Thyroid gland (tissue), 4 donors: ENCODE measurements around the gene DMD. TPM values are rescaled to one million over a fixed set of nuclear protein-coding genes. Genes with fewer than 3 reads are reported as not detected.

Experiments
- DNase-seq, 2 donors: peaks; one replicate each; pipeline ENCODE4 v3.0.0-alpha.2; 2019
- H3K27ac ChIP-seq, 3 donors: fragments of 200-600 bp; sonication (generic); 1 replicate in 2 of 3; 2 replicates in 1 of 3; pipeline ENCODE4 v1.5.1; 2016 to 2019; ENCODE audit warnings: mild to moderate bottlenecking in 1 of 3, moderate library complexity in 1 of 3
- H3K27me3 ChIP-seq: fragments of 200-600 bp; sonication (generic); one replicate; pipeline ENCODE4 v1.5.1; 2019
- H3K36me3 ChIP-seq, 2 donors: fragments of 200-600 bp; sonication (generic); one replicate each; pipeline ENCODE4 v1.5.1; 2016 to 2019
- H3K4me1 ChIP-seq, 2 donors: fragments of 200-600 bp; sonication (generic); one replicate each; pipeline ENCODE4 v1.5.1; 2017 to 2019
- H3K4me3 ChIP-seq, 3 donors: fragments of 200-600 bp; sonication (generic); replicated peaks in 1 of 3; 1 replicate in 2 of 3; 2 replicates in 1 of 3; pipeline ENCODE4 v1.5.1; 2016; ENCODE audit warnings: mild to moderate bottlenecking in 1 of 3
- H3K9me3 ChIP-seq: fragments of 200-600 bp; sonication (generic); one replicate; pipeline ENCODE4 v1.5.1; 2017
- POLR2A ChIP-seq, 2 donors: fragments of 450-650 bp; IDR thresholded peaks; one replicate each; pipeline ENCODE4 v1.6.1; 2017; ENCODE audit warnings: antibody characterized with exemption in 2 of 2, mild to moderate bottlenecking in 2 of 2, moderate library complexity in 1 of 2
- WGBS, 2 donors: methylation state at CpG; one replicate each; pipeline ENCODE4 v1.1.5; 2017; 5-methylcytosine and 5-hydroxymethylcytosine counted together
- intact Hi-C: fragments of 100-400 bp; cut with DNase I; formaldehyde crosslinking; loops from one replicate; pipeline ENCODE4 v1.15.1; 2023
- total RNA-seq, 4 donors: library from RNA; depleted of rRNA; stranded (reverse); fragments of >200 nt; gene quantifications; one replicate each; pipeline ENCODE4 v1.2.3, GENCODE V29; 2016
- TF ChIP-seq, protein P1 (sequence below), 6 experiments: fragments of 200-600 bp in 3 of 6; fragments of 450-650 bp in 3 of 6; sonication (generic) in 3 of 6; IDR thresholded peaks; one replicate each; pipeline ENCODE4 v1.5.1; 2016 to 2019; ENCODE audit warnings: antibody characterized with exemption in 6 of 6, mild to moderate bottlenecking in 2 of 6, inconsistent platforms in 1 of 6, moderate library complexity in 1 of 6

DMD gene
- total RNA-seq, 4 donors from 2014 or later = 16.5 to 24.0 (median 21.7) TPM

- Histone ChIP-seq H3K27ac (no peak overlapping the region), H3K27me3 (no peaks in the 10 kb centered on the region), H3K9me3 (no peaks in the 10 kb centered on the region), H3K4me3 (no peak overlapping the region), H3K36me3 (no peaks in the 10 kb centered on the region), H3K4me1 (no peaks in the 10 kb centered on the region)
- no peak for DNase-seq
- intact Hi-C loops = no loop called here
- TF ChIP-seq POLR2A (IDR thresholded peaks at IDR 0.05) = no peak
- TF ChIP-seq, protein P1, sequence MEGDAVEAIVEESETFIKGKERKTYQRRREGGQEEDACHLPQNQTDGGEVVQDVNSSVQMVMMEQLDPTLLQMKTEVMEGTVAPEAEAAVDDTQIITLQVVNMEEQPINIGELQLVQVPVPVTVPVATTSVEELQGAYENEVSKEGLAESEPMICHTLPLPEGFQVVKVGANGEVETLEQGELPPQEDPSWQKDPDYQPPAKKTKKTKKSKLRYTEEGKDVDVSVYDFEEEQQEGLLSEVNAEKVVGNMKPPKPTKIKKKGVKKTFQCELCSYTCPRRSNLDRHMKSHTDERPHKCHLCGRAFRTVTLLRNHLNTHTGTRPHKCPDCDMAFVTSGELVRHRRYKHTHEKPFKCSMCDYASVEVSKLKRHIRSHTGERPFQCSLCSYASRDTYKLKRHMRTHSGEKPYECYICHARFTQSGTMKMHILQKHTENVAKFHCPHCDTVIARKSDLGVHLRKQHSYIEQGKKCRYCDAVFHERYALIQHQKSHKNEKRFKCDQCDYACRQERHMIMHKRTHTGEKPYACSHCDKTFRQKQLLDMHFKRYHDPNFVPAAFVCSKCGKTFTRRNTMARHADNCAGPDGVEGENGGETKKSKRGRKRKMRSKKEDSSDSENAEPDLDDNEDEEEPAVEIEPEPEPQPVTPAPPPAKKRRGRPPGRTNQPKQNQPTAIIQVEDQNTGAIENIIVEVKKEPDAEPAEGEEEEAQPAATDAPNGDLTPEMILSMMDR (IDR thresholded peaks at IDR 0.05) = no peak
- WGBS, 2 donors = 86 to 88% methylated on average over 2 of the region's 2 CpGs
These were observed 1894.9 kb downstream of the DMD start for GRCh38 chrX:31316340-31316991.

- intact Hi-C loops = no loop called here
- Histone ChIP-seq H3K9me3 (no peaks in the 10 kb centered on the region), H3K27me3 (no peaks in the 10 kb centered on the region), H3K4me3 (no peak overlapping the region), H3K27ac (no peak overlapping the region), H3K4me1 (no peaks in the 10 kb centered on the region), H3K36me3 (no peaks in the 10 kb centered on the region)
- TF ChIP-seq, protein P1 (IDR thresholded peaks at IDR 0.05) = no peak
- no peak for TF ChIP-seq POLR2A (IDR thresholded peaks at IDR 0.05)
- no peak for DNase-seq
- WGBS, 2 donors = 30 to 40% methylated on average over 3 of the region's 3 CpGs
These were observed 1896.4 kb downstream of the DMD start for GRCh38 chrX:31314921-31315320.

DNA sequence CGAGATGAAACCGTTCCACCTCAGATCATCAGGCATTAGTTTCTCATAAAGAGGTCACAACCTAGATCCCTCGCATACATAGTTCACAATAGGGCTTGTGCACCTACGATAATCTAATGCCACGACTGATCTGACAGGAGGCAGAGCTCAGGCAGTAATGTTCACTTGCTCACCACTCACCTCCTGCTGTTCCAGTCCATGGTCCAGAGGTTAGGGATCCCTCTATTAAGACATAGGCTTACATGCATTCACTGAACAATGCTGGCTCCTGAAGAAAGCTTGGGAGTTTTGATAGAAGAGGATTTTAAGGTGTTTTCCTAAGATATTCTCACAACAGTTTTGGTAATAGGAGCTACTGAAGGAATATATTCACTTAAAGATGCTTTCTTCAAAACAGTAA, 1903.4 kb downstream of the DMD start:
- Histone ChIP-seq H3K4me3 (no peak overlapping the region), H3K27me3 (no peaks in the 10 kb centered on the region), H3K27ac (no peak overlapping the region), H3K36me3 (no peaks in the 10 kb centered on the region), H3K9me3 (no peaks in the 10 kb centered on the region), H3K4me1 (no peaks in the 10 kb centered on the region)
- WGBS, 2 donors = 94 to 97% methylated on average over 4 to 5 of the region's 5 CpGs
- TF ChIP-seq, protein P1 (IDR thresholded peaks at IDR 0.05) = no peak
- TF ChIP-seq POLR2A (IDR thresholded peaks at IDR 0.05) = no peak
- intact Hi-C loops = no loop called here
- no peak for DNase-seq

- intact Hi-C loops = no loop called here
- DNase-seq = no peak
- Histone ChIP-seq H3K4me1 (no peaks in the 10 kb centered on the region), H3K27ac (no peak overlapping the region), H3K9me3 (no peaks in the 10 kb centered on the region), H3K36me3 (no peaks in the 10 kb centered on the region), H3K27me3 (no peaks in the 10 kb centered on the region), H3K4me3 (no peak overlapping the region)
- no peak for TF ChIP-seq POLR2A (IDR thresholded peaks at IDR 0.05)
- TF ChIP-seq, protein P1 (IDR thresholded peaks at IDR 0.05) = no peak
- whole genome bisulfite sequencing, 2 donors = 91 to 93% methylated on average over 1 of the region's 1 CpG
These were observed 1908.7 kb downstream of the DMD start for GRCh38 chrX:31302573-31303075.

- Histone ChIP-seq H3K4me3 (no peak overlapping the region), H3K27ac (no peak overlapping the region), H3K9me3 (no peaks in the 10 kb centered on the region), H3K27me3 (no peaks in the 10 kb centered on the region), H3K4me1 (no peaks in the 10 kb centered on the region), H3K36me3 (no peaks in the 10 kb centered on the region)
- intact Hi-C loops = no loop called here
- 81 to 89% methylated on average over 2 of the region's 2 CpGs for WGBS, 2 donors
- DNase-seq = no peak
- no peak for TF ChIP-seq POLR2A (IDR thresholded peaks at IDR 0.05)
- TF ChIP-seq, protein P1 (IDR thresholded peaks at IDR 0.05) = no peak
These were observed 1909.4 kb downstream of the DMD start for GRCh38 chrX:31301941-31302340.
